HG02943 (cell line): Measurements from ENCODE around the gene MUC13.

Experiments used
- ATAC-seq: cut with Tn5 transposase; IDR thresholded peaks from one replicate; pipeline ENCODE4 v1.9.1; 2021; ENCODE audit warnings: mild to moderate bottlenecking, low read depth, moderate library complexity; ENCODE audit not compliant: unreplicated experiment

The MUC13 gene

DNA sequence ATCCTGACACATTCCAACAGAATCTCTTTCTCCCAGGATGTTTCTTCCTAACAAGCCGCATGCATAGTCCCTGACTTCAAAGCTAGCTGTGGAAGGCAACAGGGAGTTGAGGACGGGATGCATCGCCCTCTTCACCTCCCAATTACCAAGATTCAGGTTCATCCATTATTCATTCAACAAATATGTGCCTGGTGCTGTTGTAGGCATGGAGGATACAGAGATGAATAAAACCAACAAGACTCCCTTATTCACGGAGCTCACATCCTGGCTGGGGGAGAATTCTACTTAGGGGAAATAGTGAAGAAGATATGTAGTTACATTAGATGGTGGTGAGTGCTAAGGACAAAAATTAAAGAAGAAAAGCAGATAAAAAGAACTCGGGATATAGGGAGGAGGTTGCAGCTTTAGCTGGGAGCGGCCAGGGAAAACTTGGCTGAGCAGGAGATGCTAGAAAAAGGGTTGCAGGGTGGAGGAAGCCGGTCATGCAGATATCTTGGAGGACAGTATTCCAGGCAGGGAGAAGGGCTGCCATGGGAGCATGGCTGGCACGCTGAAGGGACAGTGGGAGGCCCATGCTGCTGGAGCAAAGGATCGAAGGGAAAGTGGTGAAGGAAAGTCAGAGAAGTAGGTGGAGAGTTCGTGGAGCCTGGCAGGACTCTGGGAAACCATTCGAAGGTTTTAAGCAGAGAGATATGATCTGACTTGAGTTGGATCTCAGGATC, 52.4 kb downstream of the MUC13 start:
- ATAC-seq, result no peak

GRCh38 chr3:124879337-124879680, 55.2 kb downstream of the MUC13 start:
- no peak for ATAC-seq

DNA sequence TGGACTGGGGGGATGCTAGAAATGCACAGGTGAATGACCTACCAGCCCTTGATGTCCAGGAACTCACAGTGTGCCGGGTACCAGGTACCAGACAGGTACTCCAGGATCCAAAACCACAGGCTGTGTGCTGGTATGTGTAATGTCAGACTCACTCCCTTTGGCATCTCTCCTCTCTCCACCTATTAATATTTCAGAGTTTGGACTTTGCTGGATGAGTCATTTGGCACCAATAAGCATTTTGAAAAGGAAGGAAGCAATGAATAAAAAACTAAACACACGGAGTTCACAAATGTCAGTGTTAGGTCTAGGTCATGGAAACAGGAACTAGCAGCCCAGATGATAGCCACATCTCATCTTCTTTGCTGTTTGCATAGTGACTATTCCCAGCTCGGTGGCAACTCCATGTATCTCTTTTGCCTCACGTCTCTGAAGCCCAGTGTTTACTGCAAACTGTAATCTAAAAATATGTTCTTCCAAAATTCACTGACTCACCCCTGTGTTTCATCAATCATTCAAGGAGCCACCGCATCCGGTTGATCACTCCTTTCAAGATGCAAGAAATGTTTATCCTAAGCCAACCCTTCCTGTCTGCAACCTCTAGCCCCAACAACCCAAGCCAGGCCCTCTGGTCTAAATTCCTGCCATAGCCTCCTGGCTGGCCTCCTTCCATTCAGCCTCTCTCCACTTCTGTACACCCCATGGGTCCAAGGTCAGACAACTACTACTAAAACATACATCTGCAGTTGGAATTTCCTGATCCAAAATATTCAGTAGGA, 55.8 kb downstream of the MUC13 start:
- no peak for ATAC-seq

DNA sequence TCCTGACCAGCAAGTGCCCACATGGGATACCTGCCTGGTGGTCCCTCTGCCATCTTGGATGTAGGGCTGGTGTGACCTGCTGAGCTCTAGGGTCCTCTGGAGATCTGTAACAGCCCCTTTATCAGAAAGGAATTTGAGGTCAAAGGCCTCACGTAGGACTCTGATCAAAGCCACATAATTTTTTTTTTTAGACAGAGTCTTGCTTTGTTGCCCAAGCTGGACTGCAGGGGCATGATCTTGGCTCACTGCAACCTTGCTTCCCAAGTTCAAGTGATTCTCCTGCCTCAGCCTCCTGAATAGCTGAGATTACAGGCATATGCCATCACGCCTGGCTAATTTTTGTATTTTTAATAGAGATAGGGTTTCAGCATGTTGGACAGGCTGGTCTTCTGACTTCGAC, 56.9 kb downstream of the MUC13 start:
- ATAC-seq, result no peak

DNA sequence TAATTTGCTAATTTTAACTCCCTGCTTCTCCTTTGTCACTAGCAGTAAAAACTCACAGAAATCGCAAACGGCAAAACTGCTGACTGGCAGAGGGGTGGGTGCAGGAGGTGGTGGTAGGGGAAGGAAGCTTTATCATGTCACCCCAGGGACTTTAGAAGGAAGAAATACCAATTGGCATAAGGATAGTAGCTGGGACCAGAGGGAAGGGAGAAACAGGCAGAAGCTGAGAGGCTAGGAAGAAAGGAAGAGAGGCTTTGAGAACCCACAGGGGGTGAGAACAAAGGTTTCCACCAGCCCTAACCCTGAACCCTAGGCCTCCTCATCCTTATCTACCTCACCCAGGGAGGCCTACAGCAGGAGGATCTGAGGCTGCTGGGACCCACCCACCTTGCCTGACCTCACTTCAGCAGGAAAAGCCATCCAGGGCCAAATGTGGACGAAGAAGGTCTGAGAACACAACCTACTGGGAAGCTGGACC, 58.1 kb downstream of the MUC13 start:
- ATAC-seq, result no peak

DNA sequence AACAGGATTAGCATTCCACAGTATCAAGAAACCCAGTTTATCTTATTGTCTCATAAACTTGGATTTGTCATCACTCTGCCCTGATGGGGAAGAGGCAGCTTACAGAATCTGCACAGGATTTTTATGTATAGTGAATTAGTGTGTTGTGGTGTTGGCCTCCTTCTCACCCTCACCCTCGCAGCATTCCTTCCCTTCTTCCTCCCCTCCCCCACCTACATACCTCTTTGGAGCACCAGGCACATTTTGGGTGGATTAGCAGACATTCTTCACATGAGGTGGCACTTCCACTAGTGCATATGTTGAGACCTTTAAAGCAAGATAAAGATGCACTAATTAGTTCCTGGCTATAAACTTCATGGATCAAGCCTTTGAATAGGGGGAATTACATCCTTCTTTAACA, 61.3 kb downstream of the MUC13 start:
- ATAC-seq, result no peak

- no peak for ATAC-seq
Measured at GRCh38 chr3:124867511-124867910, 67.0 kb downstream of the MUC13 start.

GRCh38 chr3:124862006-124862405, 72.5 kb downstream of the MUC13 start:
- no peak for ATAC-seq

DNA sequence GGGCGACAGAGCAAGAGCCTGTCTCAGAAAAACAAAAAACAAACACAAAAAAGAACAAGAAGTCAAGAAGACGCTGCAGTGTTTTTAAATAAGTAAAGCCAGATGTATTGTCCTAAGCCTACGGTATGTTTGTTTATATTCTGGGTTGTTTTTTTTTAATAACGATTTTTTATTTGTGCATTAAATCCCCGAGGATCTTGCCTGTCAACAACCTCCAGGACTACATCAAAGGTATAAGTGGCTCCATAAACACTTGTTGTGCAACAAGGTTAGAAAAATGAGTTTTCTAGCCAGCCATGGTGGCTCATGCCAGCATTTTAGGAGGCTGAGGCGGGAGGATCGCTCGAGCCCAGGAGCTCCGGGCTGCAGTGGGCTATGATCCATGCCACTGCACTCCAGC, 73.5 kb downstream of the MUC13 start:
- no peak for ATAC-seq

DNA sequence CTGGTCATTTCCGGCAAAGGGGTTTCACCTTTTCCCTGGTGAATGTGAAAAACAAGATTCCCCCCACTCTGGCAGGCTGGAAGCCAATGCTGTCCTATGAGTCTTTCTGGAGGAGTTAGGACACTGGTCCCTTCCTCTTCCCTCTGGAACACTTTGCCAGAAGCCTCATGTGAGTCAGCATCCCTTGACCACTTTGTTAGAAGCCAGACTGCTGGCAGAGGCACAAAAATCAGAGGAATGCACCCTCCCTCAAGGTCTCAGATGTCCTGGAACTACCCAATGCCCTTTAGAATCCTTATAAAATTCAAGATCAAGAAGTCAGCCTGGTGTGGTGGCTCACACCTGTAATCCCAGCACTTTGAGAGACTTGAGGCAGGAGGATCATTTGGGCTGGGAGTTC, 74.0 kb downstream of the MUC13 start:
- ATAC-seq, result no peak

GRCh38 chr3:124859025-124859424, 75.5 kb downstream of the MUC13 start:
- ATAC-seq, result no peak

- ATAC-seq, result no peak
Measured at GRCh38 chr3:124858275-124858674, 76.3 kb downstream of the MUC13 start.

DNA sequence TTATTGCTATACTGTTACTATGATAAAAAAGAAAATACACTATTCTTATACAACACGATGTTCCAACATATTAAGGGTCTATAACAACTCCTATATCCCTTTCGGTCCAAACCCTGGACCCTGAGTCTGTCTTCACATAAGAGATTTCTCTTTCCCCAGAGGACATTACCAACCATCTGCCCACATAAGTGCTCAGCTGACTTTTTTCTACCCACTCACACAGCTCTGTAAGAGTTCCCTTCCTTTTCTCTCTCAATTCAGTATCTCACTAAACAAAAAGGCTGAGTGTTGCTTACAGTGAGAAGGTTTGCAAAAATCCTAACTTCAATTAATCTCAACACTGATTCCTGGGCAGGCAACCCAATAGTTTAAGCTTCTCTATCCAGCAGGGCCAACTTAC, 77.9 kb downstream of the MUC13 start:
- no peak for ATAC-seq
